HG03520 (cell line): Measurements from ENCODE around the gene SPOP.
"Not testable (repeated sequence)": the region's sequence is repeated elsewhere in the genome, so short reads cannot be mapped to it uniquely, and the experiment has no call there.

Source experiments
- ATAC-seq: cut with Tn5 transposase; IDR thresholded peaks from one replicate; pipeline ENCODE4 v1.9.1; 2021; ENCODE audit warnings: mild to moderate bottlenecking, moderate library complexity; ENCODE audit not compliant: unreplicated experiment

Gene SPOP

DNA sequence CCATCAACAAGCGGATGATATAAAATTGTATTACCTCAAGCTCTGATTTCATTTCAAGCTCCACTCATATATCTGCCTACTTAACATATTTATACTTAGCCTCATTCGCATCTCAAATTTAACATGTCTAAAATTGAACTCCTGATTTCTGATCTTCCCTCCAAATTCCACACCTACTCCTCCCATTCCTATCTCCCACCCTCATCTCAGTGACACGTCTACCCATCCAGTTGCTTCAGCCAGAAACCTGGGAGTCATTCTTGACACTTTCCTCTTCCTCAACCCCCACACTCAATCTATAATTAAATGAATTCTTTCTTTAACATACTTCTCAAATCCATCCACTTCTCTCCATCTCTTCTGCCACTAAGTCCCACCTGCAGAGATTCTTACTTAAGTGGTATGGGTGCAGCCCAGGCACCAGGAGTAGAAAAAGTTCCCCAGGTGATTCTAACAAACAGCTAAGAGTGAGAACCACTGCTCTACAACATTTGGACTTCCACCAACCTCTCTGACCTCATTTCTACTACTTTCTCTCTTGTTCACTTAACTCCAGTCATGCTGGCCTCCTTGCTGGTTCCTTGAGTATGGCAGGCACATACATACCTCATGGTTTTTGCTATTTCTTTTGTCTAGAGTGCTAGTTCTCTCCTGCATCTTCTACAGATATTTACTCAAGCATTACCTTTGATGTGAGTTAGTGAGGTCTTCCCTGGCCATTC is 18.1 kb downstream of the SPOP start:
- no peak for ATAC-seq

DNA sequence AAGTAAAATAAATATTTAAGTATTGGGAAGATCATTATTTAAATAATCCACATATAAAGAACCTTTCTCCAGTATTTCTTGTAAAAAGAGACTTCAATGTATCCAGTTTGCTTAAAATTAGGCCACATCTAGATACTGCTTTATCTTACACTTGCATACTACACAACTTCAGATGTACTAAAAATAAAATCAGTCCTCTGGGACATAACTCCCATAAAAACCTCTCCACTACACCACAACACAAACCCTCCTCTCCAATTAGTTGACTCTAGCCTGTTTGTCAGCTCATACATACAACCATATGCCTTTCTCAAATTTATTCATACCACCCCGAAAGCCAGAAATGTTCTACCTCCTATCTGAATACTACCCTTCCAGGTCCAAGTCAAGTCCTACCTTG is 21.6 kb downstream of the SPOP start:
- no peak for ATAC-seq

- no peak for ATAC-seq
Measured at GRCh38 chr17:49647256-49647585, 30.7 kb downstream of the SPOP start.

DNA sequence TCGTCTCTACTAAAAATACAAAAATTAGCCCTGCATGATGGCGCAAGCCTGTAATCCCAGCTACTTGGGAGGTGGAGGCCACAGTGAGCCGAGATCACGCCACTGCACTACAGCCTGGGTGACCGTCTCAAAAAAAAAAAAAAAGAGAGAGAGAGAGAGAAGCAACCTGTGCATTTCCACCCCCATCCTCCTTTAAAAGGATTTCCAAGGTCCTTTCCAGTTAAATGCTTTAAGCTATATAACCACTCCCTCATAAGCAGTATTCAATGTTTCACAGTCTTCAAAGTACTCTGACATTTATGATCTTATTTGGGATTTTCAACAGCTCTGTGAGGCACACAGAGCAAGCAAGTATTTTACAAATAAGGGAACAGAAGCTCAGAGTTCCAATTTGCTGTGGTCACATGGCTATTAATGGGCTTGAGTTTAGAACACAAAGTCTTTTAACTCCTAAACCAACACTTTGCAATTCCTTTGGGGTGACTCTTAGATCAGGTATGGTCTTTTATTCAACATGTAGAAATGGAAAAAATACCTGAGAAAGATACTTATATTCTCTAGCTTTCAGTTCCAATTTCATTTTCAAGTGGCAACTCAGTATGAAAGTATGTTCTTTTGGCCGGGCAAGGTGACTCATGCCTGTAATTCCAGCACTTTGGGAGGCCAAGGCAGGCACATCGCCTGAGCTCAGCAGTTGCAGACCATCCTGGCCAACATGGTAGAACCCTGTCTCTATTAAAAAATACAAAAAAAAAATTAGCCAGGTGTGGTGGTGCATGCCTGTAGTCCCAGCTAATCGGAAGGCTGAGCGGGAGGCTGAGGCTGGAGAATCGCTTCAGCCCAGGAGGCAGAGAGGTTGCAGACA is 31.3 kb downstream of the SPOP start:
- ATAC-seq: no peak

GRCh38 chr17:49646056-49646390 is 31.9 kb downstream of the SPOP start:
- not testable (repeated sequence) for ATAC-seq

- ATAC-seq: no peak
Measured at GRCh38 chr17:49645654-49646053, 32.2 kb downstream of the SPOP start.

GRCh38 chr17:49640556-49640955 is 37.3 kb downstream of the SPOP start:
- no peak for ATAC-seq

DNA sequence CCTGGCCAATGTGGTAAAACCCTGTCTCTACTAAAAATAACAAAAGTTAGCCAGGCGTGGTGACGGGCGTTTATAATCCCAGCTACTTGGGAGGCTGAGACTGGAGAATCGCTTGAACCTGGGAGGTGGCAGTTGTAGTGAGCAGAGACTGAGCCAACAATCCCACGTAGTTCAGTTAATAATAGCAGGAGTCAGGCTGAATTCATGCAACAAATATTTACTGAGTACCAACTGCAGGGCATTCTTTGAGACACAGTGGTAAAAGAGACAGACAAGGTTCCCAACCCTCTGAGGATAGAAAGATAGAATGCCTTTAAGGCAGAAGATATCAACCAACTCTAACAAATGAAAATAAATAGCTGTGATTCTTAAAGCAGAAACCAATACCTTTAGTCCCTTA is 39.1 kb downstream of the SPOP start:
- ATAC-seq: no peak

GRCh38 chr17:49637739-49638138 is 40.2 kb downstream of the SPOP start:
- ATAC-seq: no peak

DNA sequence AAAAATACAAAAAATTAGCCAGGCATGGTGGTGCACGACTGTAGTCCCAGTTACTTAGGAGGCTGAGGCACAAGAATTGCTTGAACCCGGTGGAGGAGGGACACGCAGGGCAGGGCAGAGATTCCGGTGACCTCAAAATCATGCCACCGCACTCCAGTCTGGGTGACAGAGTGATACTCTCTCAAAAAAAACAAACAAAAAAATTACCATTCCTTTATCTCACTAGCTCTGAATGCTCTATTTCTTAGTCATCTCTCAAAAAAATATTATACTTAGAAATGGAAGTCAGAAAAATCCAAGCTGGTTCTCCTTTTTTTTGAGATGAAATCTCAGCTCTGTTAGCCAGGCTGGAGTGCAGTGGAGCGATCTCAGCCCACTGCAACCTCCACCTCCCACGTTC is 40.8 kb downstream of the SPOP start:
- no peak for ATAC-seq

DNA sequence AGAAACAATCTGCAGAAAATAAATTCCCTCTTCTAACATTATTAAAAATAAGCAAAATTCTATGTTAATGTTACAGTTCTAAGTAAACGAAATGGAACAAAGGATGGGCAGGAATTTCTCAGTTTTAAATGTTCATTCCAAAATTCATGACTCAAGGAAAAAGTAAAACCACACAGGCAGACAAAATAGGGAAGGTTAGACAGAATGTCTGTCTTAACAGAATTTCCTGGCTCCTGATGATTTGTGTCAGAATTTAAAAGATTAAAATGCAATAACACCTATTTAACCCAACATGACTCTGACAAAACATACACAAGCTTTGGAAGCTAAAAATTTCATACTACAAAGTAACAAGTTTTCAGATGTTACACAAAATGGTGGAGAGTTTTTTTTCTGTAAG is 42.8 kb downstream of the SPOP start:
- no peak for ATAC-seq

DNA sequence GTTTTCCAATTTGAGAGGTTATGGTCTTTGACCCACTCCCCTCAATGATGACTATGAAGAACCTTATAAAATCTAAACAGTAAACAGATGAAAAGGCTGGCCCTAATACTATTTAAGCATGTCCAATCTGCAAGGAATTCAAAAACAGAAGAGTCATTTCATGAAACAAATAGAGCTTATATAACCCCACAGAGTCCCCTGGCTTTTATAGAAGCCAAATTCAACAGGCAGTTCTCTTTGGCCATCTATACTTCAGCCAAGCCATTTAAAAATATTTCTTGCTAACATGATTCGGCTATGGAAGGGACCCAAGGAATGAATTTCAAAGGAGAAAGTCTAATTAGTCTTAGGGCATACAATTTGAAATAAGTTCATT is 43.4 kb downstream of the SPOP start:
- ATAC-seq: no peak

GRCh38 chr17:49633762-49634484 is 44.0 kb downstream of the SPOP start:
- no peak for ATAC-seq

- no peak for ATAC-seq
Measured at GRCh38 chr17:49633250-49633649, 44.6 kb downstream of the SPOP start.

DNA sequence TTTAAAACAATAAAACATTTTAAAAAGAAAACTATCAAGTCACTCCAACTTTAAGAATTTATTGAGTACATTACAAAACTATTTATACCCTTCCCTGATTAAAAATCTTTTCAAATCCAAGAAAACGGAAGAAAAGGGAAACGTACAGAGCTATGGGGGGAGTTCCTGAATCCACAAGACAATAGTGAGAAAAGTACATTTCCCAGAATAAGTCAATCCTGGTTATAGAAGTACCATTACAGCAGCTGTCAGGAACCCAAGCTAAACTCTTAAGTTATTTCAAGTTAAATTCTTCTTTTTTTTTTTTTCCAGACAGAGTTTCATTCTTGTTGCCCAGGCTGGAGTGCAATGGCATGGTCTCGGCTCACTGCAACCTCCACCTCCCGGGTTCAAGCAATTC is 45.7 kb downstream of the SPOP start:
- ATAC-seq: no peak

GRCh38 chr17:49631496-49631895 is 46.4 kb downstream of the SPOP start:
- no peak for ATAC-seq

DNA sequence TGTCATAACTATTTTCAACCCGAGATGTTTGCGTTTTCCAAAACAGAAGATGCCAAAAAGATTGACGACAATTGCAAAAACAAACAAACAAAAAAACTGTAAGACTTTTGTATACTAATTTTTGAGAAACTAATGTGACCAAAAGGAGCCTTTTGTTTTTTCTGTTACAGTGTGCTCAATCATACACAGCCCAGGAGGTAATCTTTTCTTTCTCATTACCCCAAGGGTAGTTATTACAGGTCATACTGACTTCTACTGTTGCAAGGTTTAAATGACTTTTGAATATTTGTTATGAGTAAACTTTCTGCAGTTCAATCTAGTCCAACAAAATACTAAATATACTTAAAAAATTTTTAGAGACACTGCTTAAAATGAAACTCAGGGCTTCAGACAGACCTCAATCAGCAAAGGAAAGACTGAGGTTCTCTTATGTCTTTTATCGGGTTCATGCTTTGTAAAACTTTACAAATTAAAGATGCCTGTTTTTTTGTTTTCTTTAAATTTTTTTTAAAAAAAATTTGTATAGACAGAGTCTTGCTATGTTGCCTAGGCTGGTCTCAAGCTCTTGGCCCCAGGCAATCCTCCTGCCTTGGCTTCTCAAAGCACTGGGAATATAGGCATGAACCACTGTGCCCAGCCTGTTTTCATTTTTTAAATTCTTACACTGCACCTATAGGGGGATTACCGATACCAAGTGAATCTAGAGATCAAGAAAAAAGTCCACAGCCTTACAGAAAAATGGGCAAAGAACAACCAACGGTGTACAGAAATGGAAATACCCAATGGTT is 47.6 kb downstream of the SPOP start:
- no peak for ATAC-seq

- no peak for ATAC-seq
Measured at GRCh38 chr17:49629447-49629846, 48.5 kb downstream of the SPOP start.

GRCh38 chr17:49624896-49625295 is 53.0 kb downstream of the SPOP start:
- ATAC-seq: no peak

DNA sequence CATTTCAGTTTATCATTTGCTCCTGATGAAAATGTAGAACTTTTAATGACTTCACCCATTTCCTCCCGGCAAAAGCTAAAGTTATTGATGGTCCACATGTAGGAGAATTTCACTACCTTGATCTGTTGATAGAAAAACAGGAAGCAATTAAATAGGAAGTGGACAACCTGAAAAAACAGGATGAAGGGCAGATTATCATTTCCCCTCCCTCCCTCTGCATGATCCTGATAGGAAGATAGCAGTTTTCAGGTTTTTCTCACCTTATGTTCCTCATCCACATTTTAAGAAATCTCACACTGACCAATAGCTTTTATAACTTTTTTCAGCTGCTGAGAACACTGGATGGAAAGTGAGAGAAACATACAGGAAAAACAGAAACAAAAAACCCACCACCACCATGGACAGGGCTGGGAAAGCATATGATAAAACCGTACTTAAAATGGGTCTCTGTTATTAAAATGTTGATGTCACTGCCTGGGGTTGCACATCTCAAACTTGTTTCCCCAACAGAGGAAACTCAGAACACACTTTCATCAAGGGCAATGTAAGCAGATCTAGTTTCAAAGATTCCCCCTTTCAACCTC is 55.9 kb downstream of the SPOP start:
- no peak for ATAC-seq

DNA sequence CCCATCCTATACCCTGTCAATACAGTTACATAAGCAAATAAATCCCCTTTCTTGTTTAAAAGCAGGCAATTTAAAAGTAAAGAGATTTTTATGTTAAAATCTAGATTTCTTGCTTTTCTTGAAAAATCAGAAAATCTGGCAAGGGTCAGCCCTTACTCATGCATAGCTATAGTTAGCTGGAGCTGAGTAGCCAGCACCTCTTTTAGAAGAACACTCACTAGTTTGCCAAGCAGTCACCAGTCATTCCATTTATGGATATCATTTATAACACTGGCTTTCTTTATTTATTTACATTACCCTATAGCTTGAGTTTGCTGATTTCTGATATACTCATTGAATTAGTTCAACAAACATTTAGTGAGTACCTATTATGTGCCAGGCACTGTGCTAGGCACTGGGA is 56.5 kb downstream of the SPOP start:
- ATAC-seq: no peak
